GM15510 (cell line): Measurements from ENCODE around the gene HSD17B13.

Source experiments
- POLR2A ChIP-seq: IDR thresholded peaks from 3 replicates; pipeline ENCODE4 v1.6.1; 2011; ENCODE audit warnings: borderline replicate concordance; ENCODE audit not compliant: insufficient read length; ENCODE audit errors: extremely low read depth

The HSD17B13 gene

GRCh38 chr4:87286970-87287369 is 35.7 kb downstream of the HSD17B13 start:
- no peak for TF ChIP-seq POLR2A

- TF ChIP-seq POLR2A: no peak
These were observed 39.5 kb downstream of the HSD17B13 start for GRCh38 chr4:87283151-87283550.

GRCh38 chr4:87281603-87282002 is 41.1 kb downstream of the HSD17B13 start:
- TF ChIP-seq POLR2A: no peak

GRCh38 chr4:87278335-87278794 is 44.3 kb downstream of the HSD17B13 start:
- TF ChIP-seq POLR2A: no peak

- TF ChIP-seq POLR2A: no peak
These were observed 47.4 kb downstream of the HSD17B13 start for GRCh38 chr4:87275311-87275710.

GRCh38 chr4:87274803-87275202 is 47.9 kb downstream of the HSD17B13 start:
- no peak for TF ChIP-seq POLR2A

GRCh38 chr4:87274327-87274726 is 48.4 kb downstream of the HSD17B13 start:
- TF ChIP-seq POLR2A: no peak

GRCh38 chr4:87270825-87271224 is 51.9 kb downstream of the HSD17B13 start:
- TF ChIP-seq POLR2A: no peak

- TF ChIP-seq POLR2A: no peak
These were observed 52.5 kb downstream of the HSD17B13 start for GRCh38 chr4:87270144-87270543.

GRCh38 chr4:87268411-87268810 is 54.3 kb downstream of the HSD17B13 start:
- TF ChIP-seq POLR2A: no peak

GRCh38 chr4:87266986-87267385 is 55.7 kb downstream of the HSD17B13 start:
- no peak for TF ChIP-seq POLR2A

- no peak for TF ChIP-seq POLR2A
These were observed 59.8 kb downstream of the HSD17B13 start for GRCh38 chr4:87262886-87263285.

- no peak for TF ChIP-seq POLR2A
These were observed 62.2 kb downstream of the HSD17B13 start for GRCh38 chr4:87260477-87260876.

- TF ChIP-seq POLR2A: no peak
These were observed 64.0 kb downstream of the HSD17B13 start for GRCh38 chr4:87258677-87259076.

- no peak for TF ChIP-seq POLR2A
These were observed 65.2 kb downstream of the HSD17B13 start for GRCh38 chr4:87257523-87257922.

- no peak for TF ChIP-seq POLR2A
These were observed 66.9 kb downstream of the HSD17B13 start for GRCh38 chr4:87255755-87256154.
